PFSK-1 (cell line): Measurements from ENCODE around the gene USP4.

Experiments
- FOXP2 ChIP-seq: optimal IDR thresholded peaks from 2 replicates; pipeline ENCODE3; 2011; ENCODE audit warnings: borderline replicate concordance, control low read depth, inconsistent platforms; ENCODE audit not compliant: insufficient read depth; ENCODE audit errors: extremely low read length, extremely low read depth
- POLR2AphosphoS5 ChIP-seq: IDR thresholded peaks from 2 replicates; pipeline ENCODE4 v1.6.1; 2012; ENCODE audit warnings: low read depth, mild to moderate bottlenecking, control low read depth, low read length, moderate library complexity
- SIN3A ChIP-seq: IDR thresholded peaks from 2 replicates; pipeline ENCODE4 v1.6.1; 2012; ENCODE audit warnings: mild to moderate bottlenecking, low read length, moderate library complexity, borderline replicate concordance; ENCODE audit not compliant: insufficient read depth
- TAF1 ChIP-seq: IDR thresholded peaks from 2 replicates; pipeline ENCODE4 v1.6.1; 2012; ENCODE audit warnings: low read length, control low read depth, borderline replicate concordance; ENCODE audit not compliant: insufficient read depth
- TF ChIP-seq, protein P1 (sequence below), 2 experiments: IDR thresholded peaks; 2 replicates each; pipeline versions ENCODE4 v1.6.1 to v1.8.0; 2011 to 2012; ENCODE audit warnings: low read depth in 2 of 2, low read length in 2 of 2, control low read depth in 1 of 2, inconsistent platforms in 1 of 2, mild to moderate bottlenecking in 1 of 2, moderate library complexity in 1 of 2; ENCODE audit not compliant: insufficient read depth in 1 of 2

Gene USP4

DNA sequence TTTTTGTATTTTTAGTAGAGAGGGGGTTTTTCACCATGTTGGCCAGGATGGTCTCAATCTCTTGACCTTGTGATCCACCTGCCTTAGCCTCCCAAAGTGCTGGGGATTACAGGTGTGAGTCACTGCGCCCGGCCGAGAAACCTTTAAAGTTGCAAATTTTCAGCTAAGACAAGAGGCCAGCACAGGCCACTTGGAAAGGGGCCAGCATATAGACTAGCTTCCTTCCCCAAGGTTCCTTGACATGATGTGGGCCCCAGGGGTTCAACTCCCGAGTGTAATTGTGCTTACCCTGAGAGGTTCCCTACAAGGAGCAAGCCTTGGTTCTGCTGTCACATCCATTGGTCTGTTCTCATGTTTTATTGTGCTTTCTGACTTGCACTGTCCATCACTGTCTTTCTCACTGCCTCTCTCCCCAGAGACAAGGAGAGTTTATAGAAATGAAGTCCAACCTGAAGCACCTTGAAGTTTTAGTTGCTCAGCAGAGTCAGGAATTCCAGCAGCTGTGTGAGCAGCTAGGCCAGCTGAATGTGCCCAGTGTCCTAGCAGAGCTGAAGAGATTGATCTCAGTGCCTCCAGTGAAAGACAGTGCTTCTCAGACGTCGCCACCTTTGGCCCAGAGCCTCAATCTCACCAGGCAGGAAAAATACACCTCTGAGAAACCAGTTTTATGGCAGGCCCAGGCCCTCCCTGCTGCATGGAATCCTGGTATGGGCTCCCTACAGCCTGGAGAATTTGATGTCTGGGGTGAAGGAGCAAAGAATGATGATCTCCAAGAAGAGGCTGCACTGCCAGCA is 83.9 kb downstream of the USP4 start:
- no peak for TF ChIP-seq FOXP2
- TF ChIP-seq POLR2AphosphoS5, result no peak
- TF ChIP-seq TAF1, result no peak
- TF ChIP-seq SIN3A, result no peak
- TF ChIP-seq, protein P1, sequence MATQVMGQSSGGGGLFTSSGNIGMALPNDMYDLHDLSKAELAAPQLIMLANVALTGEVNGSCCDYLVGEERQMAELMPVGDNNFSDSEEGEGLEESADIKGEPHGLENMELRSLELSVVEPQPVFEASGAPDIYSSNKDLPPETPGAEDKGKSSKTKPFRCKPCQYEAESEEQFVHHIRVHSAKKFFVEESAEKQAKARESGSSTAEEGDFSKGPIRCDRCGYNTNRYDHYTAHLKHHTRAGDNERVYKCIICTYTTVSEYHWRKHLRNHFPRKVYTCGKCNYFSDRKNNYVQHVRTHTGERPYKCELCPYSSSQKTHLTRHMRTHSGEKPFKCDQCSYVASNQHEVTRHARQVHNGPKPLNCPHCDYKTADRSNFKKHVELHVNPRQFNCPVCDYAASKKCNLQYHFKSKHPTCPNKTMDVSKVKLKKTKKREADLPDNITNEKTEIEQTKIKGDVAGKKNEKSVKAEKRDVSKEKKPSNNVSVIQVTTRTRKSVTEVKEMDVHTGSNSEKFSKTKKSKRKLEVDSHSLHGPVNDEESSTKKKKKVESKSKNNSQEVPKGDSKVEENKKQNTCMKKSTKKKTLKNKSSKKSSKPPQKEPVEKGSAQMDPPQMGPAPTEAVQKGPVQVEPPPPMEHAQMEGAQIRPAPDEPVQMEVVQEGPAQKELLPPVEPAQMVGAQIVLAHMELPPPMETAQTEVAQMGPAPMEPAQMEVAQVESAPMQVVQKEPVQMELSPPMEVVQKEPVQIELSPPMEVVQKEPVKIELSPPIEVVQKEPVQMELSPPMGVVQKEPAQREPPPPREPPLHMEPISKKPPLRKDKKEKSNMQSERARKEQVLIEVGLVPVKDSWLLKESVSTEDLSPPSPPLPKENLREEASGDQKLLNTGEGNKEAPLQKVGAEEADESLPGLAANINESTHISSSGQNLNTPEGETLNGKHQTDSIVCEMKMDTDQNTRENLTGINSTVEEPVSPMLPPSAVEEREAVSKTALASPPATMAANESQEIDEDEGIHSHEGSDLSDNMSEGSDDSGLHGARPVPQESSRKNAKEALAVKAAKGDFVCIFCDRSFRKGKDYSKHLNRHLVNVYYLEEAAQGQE (IDR thresholded peaks at IDR 0.05; ENCODE audit: insufficient read depth in 1 of 2, low read depth in 2 of 2, low read length in 2 of 2), result no peak

DNA sequence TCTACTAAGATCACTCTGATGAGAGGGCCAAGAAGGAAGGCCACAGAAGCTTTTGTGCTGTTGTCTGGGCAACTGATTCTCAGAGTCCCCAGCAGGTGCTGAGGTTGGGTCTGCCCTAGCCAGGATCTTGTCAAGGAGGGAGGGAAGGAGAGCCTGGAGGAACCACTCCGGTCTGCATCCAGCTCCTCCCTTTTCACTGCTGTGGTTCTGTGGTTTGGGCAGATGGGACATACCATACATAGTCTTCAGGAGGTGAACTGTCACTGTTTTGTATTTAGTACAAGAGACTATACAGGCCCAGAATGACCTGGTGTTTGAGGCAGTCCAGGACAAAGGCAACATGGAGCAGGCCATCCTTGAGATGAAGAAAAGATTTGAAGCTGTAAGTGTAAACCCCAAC is 84.7 kb downstream of the USP4 start:
- TF ChIP-seq POLR2AphosphoS5, result no peak
- no peak for TF ChIP-seq TAF1
- TF ChIP-seq SIN3A, result no peak
- TF ChIP-seq FOXP2, result no peak
- TF ChIP-seq, protein P1 (IDR thresholded peaks at IDR 0.05; ENCODE audit: insufficient read depth in 1 of 2, low read depth in 2 of 2, low read length in 2 of 2), result no peak

GRCh38 chr3:49253512-49253911 is 86.3 kb downstream of the USP4 start:
- TF ChIP-seq TAF1 (no peak), POLR2AphosphoS5 (no peak), SIN3A (no peak), FOXP2 (no peak)
- TF ChIP-seq, protein P1 (IDR thresholded peaks at IDR 0.05; ENCODE audit: insufficient read depth in 1 of 2, low read depth in 2 of 2, low read length in 2 of 2), result no peak

GRCh38 chr3:49248840-49249227 is 91.0 kb downstream of the USP4 start:
- TF ChIP-seq FOXP2 (no peak), TAF1 (no peak), POLR2AphosphoS5 (no peak), SIN3A (no peak)
- TF ChIP-seq, protein P1 (IDR thresholded peaks at IDR 0.05; ENCODE audit: insufficient read depth in 1 of 2, low read depth in 2 of 2, low read length in 2 of 2), result no peak
